Activated B cell treated with CpG ODN at 0.5 μM for 24 hours (primary cell): ENCODE results near the gene PLOD1. TPM values are rescaled to one million over a fixed set of nuclear protein-coding genes. Genes with fewer than 3 reads are reported as not detected.

Source experiments
- ATAC-seq: fragments of 200-7000 bp; cut with Tn5 transposase; one replicate; pipeline ENCODE4 v1.10.0; 2021; ENCODE audit warnings: low read depth, mild to moderate bottlenecking, moderate library complexity
- CTCF ChIA-PET: fragments of 350-600 bp; sonication (Branson Sonifier 250); formaldehyde crosslinking; loops from one replicate; lab custom pipeline; 2021; ENCODE audit warnings: antibody characterized with exemption; lab: Charles Lee
- POLR2A ChIA-PET: fragments of 350-600 bp; sonication (Branson Sonifier 250); formaldehyde crosslinking; loops from one replicate; lab custom pipeline; 2021; ENCODE audit warnings: antibody characterized with exemption; lab: Charles Lee
- DNase-seq: peaks from one replicate; pipeline ENCODE4 v3.0.0; 2022
- H3K27ac Mint-ChIP-seq: one replicate; pipeline ENCODE4 v1.8.0; 2020; ENCODE audit warnings: mixed read lengths
- H3K27me3 Mint-ChIP-seq: one replicate; pipeline ENCODE4 v1.8.0; 2021; ENCODE audit warnings: mixed read lengths
- H3K36me3 Mint-ChIP-seq: one replicate; pipeline ENCODE4 v1.8.0; 2021; ENCODE audit warnings: low read depth, mixed read lengths
- H3K4me1 Mint-ChIP-seq: one replicate; pipeline ENCODE4 v1.8.0; 2021; ENCODE audit warnings: mixed read lengths
- H3K4me3 Mint-ChIP-seq: one replicate; pipeline ENCODE4 v1.8.0; 2020; ENCODE audit warnings: mild to moderate bottlenecking, mixed read lengths
- H3K9me3 Mint-ChIP-seq: one replicate; pipeline ENCODE4 v1.8.0; 2020; ENCODE audit warnings: mixed read lengths
- CTCF ChIP-seq: fragments of 200-600 bp; IDR thresholded peaks from one replicate; pipeline ENCODE4 v1.8.0; 2022; ENCODE audit warnings: antibody characterized with exemption, mild to moderate bottlenecking
- intact Hi-C: fragments of 100-400 bp; cut with micrococcal nuclease; formaldehyde crosslinking; loops from one replicate; pipeline ENCODE4 v1.15.1; 2024
- total RNA-seq: library from RNA; stranded (reverse); gene quantifications from 2 replicates; pipeline ENCODE4 v1.2.3, GENCODE V29; 2022

The PLOD1 gene
- total RNA-seq, 1 donor from 2014 or later = 15.7 TPM

DNA sequence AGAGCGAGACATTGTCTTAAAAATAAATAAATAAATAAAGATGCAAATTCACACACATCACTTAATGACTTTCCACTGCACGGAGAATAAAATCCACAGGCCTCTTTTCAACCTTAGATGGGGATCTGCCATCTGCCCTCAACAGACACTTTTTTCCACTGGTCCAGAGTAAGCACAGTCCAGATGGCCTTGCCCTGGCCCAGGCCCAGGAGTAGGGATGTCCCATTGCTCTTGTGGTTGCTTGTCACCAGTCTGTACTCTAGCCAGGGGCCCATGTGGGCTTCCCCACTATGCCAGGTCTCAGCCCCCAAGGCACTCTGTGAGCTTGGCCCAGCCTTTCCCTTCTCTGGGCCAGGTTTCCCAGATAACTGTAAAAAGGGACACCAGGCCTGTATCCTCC is 17.4 kb downstream of the PLOD1 start:
- ChIA-PET CTCF (no interaction called here), POLR2A (no interaction called here)
- Mint-ChIP-seq H3K27ac (no peak overlapping the region), H3K4me1 (no peaks in the 10 kb centered on the region), H3K4me3 (no peak overlapping the region), H3K9me3 (no peaks in the 10 kb centered on the region), H3K27me3 (no peaks in the 10 kb centered on the region), H3K36me3 (peaks cover 1% of the 10 kb centered on the region)
- no peak for ATAC-seq
- DNase-seq = no peak
- TF ChIP-seq CTCF = no peak
- intact Hi-C loops = no loop called here

GRCh38 chr1:11952455-11953109 is 18.1 kb downstream of the PLOD1 start:
- Mint-ChIP-seq H3K27ac (no peak overlapping the region), H3K4me1 (no peaks in the 10 kb centered on the region), H3K4me3 (no peak overlapping the region), H3K9me3 (no peaks in the 10 kb centered on the region), H3K36me3 (peaks cover 1% of the 10 kb centered on the region), H3K27me3 (no peaks in the 10 kb centered on the region)
- ChIA-PET POLR2A (interaction anchor here (1.0 kb wide), 1 partner anchor 43 kb away, joined by 3 read pairs; no protein-coding TSS in a partner anchor), CTCF (no interaction called here)
- DNase-seq (no peak), ATAC-seq (no peak)
- TF ChIP-seq CTCF = no peak
- intact Hi-C loops = no loop called here

GRCh38 chr1:11955221-11955620 is 20.7 kb downstream of the PLOD1 start:
- Mint-ChIP-seq H3K27ac (no peak overlapping the region), H3K4me1 (no peaks in the 10 kb centered on the region), H3K4me3 (no peak overlapping the region), H3K27me3 (no peaks in the 10 kb centered on the region), H3K36me3 (peaks cover 6% of the 10 kb centered on the region), H3K9me3 (no peaks in the 10 kb centered on the region)
- TF ChIP-seq CTCF = no peak
- ChIA-PET POLR2A (no interaction called here), CTCF (no interaction called here)
- intact Hi-C loops = no loop called here
- DNase-seq = no peak
- ATAC-seq = no peak

- Mint-ChIP-seq H3K4me3 (no peak overlapping the region), H3K9me3 (no peaks in the 10 kb centered on the region), H3K27ac (no peak overlapping the region), H3K36me3 (peaks cover 6% of the 10 kb centered on the region), H3K27me3 (no peaks in the 10 kb centered on the region), H3K4me1 (peaks cover 2% of the 10 kb centered on the region)
- DNase-seq (no peak), ATAC-seq (no peak)
- no peak for TF ChIP-seq CTCF
- ChIA-PET POLR2A (interaction anchor here (0.6 kb wide), 1 partner anchor 30 kb away, joined by 3 read pairs; no protein-coding TSS in a partner anchor), CTCF (no interaction called here)
- intact Hi-C loops = no loop called here
Observed at GRCh38 chr1:11957398-11957797, 22.9 kb downstream of the PLOD1 start.

DNA sequence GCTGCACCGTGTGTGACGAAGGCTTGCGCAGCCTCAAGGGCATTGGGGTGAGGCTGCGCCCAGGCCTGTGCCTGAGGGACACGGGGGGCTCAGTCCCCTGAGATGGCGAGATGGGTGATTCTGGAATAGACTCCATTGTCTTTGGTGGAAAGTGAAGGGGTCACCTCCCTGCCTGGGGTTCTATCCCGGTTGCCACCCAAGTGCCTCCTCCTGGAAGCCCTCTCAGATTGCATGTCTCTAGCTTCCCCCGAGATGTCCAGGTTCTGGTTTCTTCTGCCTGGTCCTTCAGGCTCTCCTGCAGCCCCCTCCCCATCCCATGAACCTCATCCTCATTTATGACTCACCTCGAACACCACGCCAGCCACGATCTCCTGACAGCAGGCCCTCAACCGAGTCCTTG is 23.4 kb downstream of the PLOD1 start:
- DNase-seq (no peak), ATAC-seq (no peak)
- intact Hi-C loops = no loop called here
- Mint-ChIP-seq H3K4me1 (peaks cover 2% of the 10 kb centered on the region), H3K4me3 (no peak overlapping the region), H3K36me3 (peaks cover 6% of the 10 kb centered on the region), H3K27ac (no peak overlapping the region), H3K27me3 (no peaks in the 10 kb centered on the region), H3K9me3 (no peaks in the 10 kb centered on the region)
- TF ChIP-seq CTCF = no peak
- ChIA-PET CTCF (no interaction called here), POLR2A (interaction anchor here (0.6 to 0.7 kb wide), 2 partner anchors 30 to 178 kb away, joined by 3 read pairs; no protein-coding TSS in a partner anchor)
